Liver (tissue), 9 donors: Measurements from ENCODE around the gene GTPBP6. TPM values are rescaled to one million over a fixed set of nuclear protein-coding genes. Genes with fewer than 3 reads are reported as not detected.

Experiments used
- DNase-seq: peaks from one replicate; pipeline ENCODE4 v3.0.0-alpha.2; 2017; ENCODE audit warnings: low spot score
- H3K27ac ChIP-seq, 2 donors: one replicate each; pipeline ENCODE4 v1.7.0; 2013; ENCODE audit warnings: inconsistent platforms in 2 of 2, low read length in 2 of 2, control low read depth in 1 of 2, low read depth in 1 of 2, mild to moderate bottlenecking in 1 of 2
- H3K27me3 ChIP-seq, 4 donors: one replicate each; pipeline versions ENCODE4 v1.6.1 to v1.7.0; 2013; ENCODE audit warnings: low read length in 3 of 4, inconsistent platforms in 1 of 4, mild to moderate bottlenecking in 1 of 4, moderate library complexity in 1 of 4; ENCODE audit not compliant: control insufficient read depth in 4 of 4, insufficient read depth in 4 of 4
- H3K36me3 ChIP-seq, 4 donors: one replicate each; pipeline versions ENCODE4 v1.6.1 to v1.7.0; 2013; ENCODE audit warnings: low read length in 3 of 4, mild to moderate bottlenecking in 3 of 4, low read depth in 1 of 4, moderate library complexity in 1 of 4; ENCODE audit not compliant: control insufficient read depth in 4 of 4, insufficient read depth in 3 of 4
- H3K4me1 ChIP-seq, 4 donors: one replicate each; pipeline versions ENCODE4 v1.6.1 to v1.7.0; 2013; ENCODE audit warnings: low read length in 3 of 4, mild to moderate bottlenecking in 3 of 4, moderate library complexity in 1 of 4; ENCODE audit not compliant: control insufficient read depth in 4 of 4, insufficient read depth in 4 of 4
- H3K4me3 ChIP-seq, 3 donors: one replicate each; pipeline versions ENCODE4 v1.6.1 to v1.7.0; 2013; ENCODE audit warnings: low read length in 3 of 3, control low read depth in 1 of 3, low read depth in 1 of 3, mild to moderate bottlenecking in 1 of 3
- H3K9ac ChIP-seq, 2 donors: one replicate each; pipeline ENCODE4 v1.7.0; 2013; ENCODE audit warnings: low read length in 2 of 2, mild to moderate bottlenecking in 2 of 2, moderate library complexity in 2 of 2, control low read depth in 1 of 2, low read depth in 1 of 2
- H3K9me3 ChIP-seq, 4 donors: one replicate each; pipeline versions ENCODE4 v1.6.1 to v1.7.0; 2013; ENCODE audit warnings: low read length in 3 of 4; ENCODE audit not compliant: control insufficient read depth in 4 of 4
- ATF3 ChIP-seq: IDR thresholded peaks from 2 replicates; pipeline ENCODE4 v1.6.1; 2016; ENCODE audit warnings: antibody characterized with exemption
- CTCF ChIP-seq: fragments of 150-350 bp; IDR thresholded peaks from 2 replicates; pipeline ENCODE4 v1.5.1; 2017; ENCODE audit warnings: improper control_type of control experiment, low read depth, low read length; ENCODE audit not compliant: missing input control
- EGR1 ChIP-seq, 2 donors: IDR thresholded peaks; 2 replicates each; pipeline ENCODE4 v1.6.1; 2016 to 2018; ENCODE audit warnings: antibody characterized with exemption in 2 of 2, low read depth in 2 of 2
- FOXA1 ChIP-seq: IDR thresholded peaks from 2 replicates; pipeline ENCODE4 v1.6.1; 2016; ENCODE audit warnings: antibody characterized with exemption
- FOXA2 ChIP-seq: IDR thresholded peaks from 2 replicates; pipeline ENCODE4 v1.6.1; 2016; ENCODE audit warnings: antibody characterized with exemption
- GABPA ChIP-seq, 2 donors: IDR thresholded peaks in 1 of 2; conservative IDR thresholded peaks in 1 of 2; 2 replicates each; pipeline ENCODE4 v1.6.1; 2016; ENCODE audit warnings: antibody characterized with exemption in 2 of 2, mild to moderate bottlenecking in 1 of 2, moderate library complexity in 1 of 2
- HNF4A ChIP-seq, 2 donors: conservative IDR thresholded peaks; 2 replicates each; pipeline ENCODE4 v1.6.1; 2016; ENCODE audit warnings: antibody characterized with exemption in 2 of 2, mild to moderate bottlenecking in 2 of 2
- HNF4G ChIP-seq: IDR thresholded peaks from 2 replicates; pipeline ENCODE4 v1.6.1; 2016; ENCODE audit warnings: antibody characterized with exemption
- JUND ChIP-seq, 2 donors: IDR thresholded peaks; 2 replicates each; pipeline ENCODE4 v1.6.1; 2016; ENCODE audit warnings: antibody characterized with exemption in 2 of 2
- MAX ChIP-seq: IDR thresholded peaks from 2 replicates; pipeline ENCODE4 v1.6.1; 2016; ENCODE audit warnings: antibody characterized with exemption
- NR2F2 ChIP-seq: IDR thresholded peaks from 2 replicates; pipeline ENCODE4 v1.6.1; 2016; ENCODE audit warnings: antibody characterized with exemption
- RAD21 ChIP-seq, 2 donors: IDR thresholded peaks; 2 replicates each; pipeline ENCODE4 v1.6.1; 2016; ENCODE audit warnings: antibody characterized with exemption in 2 of 2, mild to moderate bottlenecking in 2 of 2
- REST ChIP-seq: IDR thresholded peaks from 2 replicates; pipeline ENCODE4 v1.6.1; 2016; ENCODE audit warnings: antibody characterized with exemption, mild to moderate bottlenecking
- RXRA ChIP-seq, 2 donors: IDR thresholded peaks; 2 replicates each; pipeline ENCODE4 v1.6.1; 2017 to 2018; ENCODE audit warnings: antibody characterized with exemption in 2 of 2, mild to moderate bottlenecking in 1 of 2
- SP1 ChIP-seq: IDR thresholded peaks from 2 replicates; pipeline ENCODE4 v1.6.1; 2018; ENCODE audit warnings: antibody characterized with exemption, mild to moderate bottlenecking
- TAF1 ChIP-seq: conservative IDR thresholded peaks from 2 replicates; pipeline ENCODE4 v1.6.1; 2016; ENCODE audit warnings: antibody characterized with exemption, mild to moderate bottlenecking
- YY1 ChIP-seq: IDR thresholded peaks from 2 replicates; pipeline ENCODE4 v1.6.1; 2016; ENCODE audit warnings: antibody characterized with exemption, mild to moderate bottlenecking
- ZBTB33 ChIP-seq: IDR thresholded peaks from 2 replicates; pipeline ENCODE4 v1.6.1; 2016; ENCODE audit warnings: antibody characterized with exemption
- WGBS: extraction: QIAGEN DNeasy Blood & Tissue Kit; methylation state at CpG from one replicate; pipeline ENCODE4 v1.1.7; 2013; 5-methylcytosine and 5-hydroxymethylcytosine counted together
- polyA plus RNA-seq, 2 donors: library from polyadenylated mRNA; stranded (reverse) in 1 of 2; unstranded in 1 of 2; fragments of 200-250 nt in 1 of 2; fragments of >200 nt in 1 of 2; fragmentation: Nextera tagmentation in 1 of 2; extraction: Ambion mirVana in 1 of 2; gene quantifications; one replicate each; pipeline versions ENCODE4 v1.2.1 to v1.2.3, GENCODE V29; 2013 to 2015
- total RNA-seq, 2 donors: library from RNA; depleted of rRNA; stranded (reverse); fragments of >200 nt; gene quantifications; one replicate each; pipeline ENCODE4 v1.2.3, GENCODE V29; 2014
- donor health status: healthy.
- donor health status: healthy.
- donor health status: healthy.
- donor health status: healthy.
- donor health status: healthy.

Gene GTPBP6
- total and polyA plus RNA-seq, 4 donors: 11.3 to 29.2 (median 16.6) TPM

- no peaks in the 10 kb centered on the region for H3K27me3 ChIP-seq
- H3K9ac ChIP-seq: no peak overlapping the region
- DNase-seq: no peak
- H3K27ac ChIP-seq: no peak overlapping the region
- no peak overlapping the region for H3K4me3 ChIP-seq
- WGBS: 83% methylated on average over 38 of the region's 38 CpGs
- no peaks in the 10 kb centered on the region for H3K4me1 ChIP-seq
- peaks cover 0 to 7% (median 2%) of the 10 kb centered on the region in 4 donors for H3K36me3 ChIP-seq
- TF ChIP-seq MAX (no peak), JUND (IDR thresholded peaks at IDR 0.05) (no peak), ATF3 (no peak), RAD21 (IDR thresholded peaks at IDR 0.05) (no peak), RXRA (IDR thresholded peaks at IDR 0.05) (no peak), NR2F2 (no peak), ZBTB33 (no peak), REST (no peak), GABPA (IDR thresholded peaks at IDR 0.05 in 1 of 2, conservative IDR thresholded peaks at IDR 0.05 in 1 of 2) (no peak), EGR1 (IDR thresholded peaks at IDR 0.05; ENCODE audit: low read depth in 2 of 2) (no peak), CTCF (no peak), FOXA2 (no peak), HNF4G (no peak), FOXA1 (no peak), TAF1 (no peak), HNF4A (conservative IDR thresholded peaks at IDR 0.05) (no peak), SP1 (no peak), YY1 (no peak)
- no peaks in the 10 kb centered on the region for H3K9me3 ChIP-seq
Observed at GRCh38 chrX:337331-337831, 18.8 kb upstream of the GTPBP6 start.
